Fibroblast of lung (primary cell): ENCODE data around the gene POLR2J3.
"Not testable (repeated sequence)": the region's sequence is repeated elsewhere in the genome, so short reads cannot be mapped to it uniquely, and the experiment has no call there.

Experiments
- EZH2 ChIP-seq: IDR thresholded peaks from 2 replicates; pipeline ENCODE4 v1.5.1; 2012; ENCODE audit warnings: low read length, control low read depth, mild to moderate bottlenecking; ENCODE audit errors: missing control alignments
- TF ChIP-seq, protein P1 (sequence below), 2 donors: IDR thresholded peaks in 1 of 2; conservative IDR thresholded peaks in 1 of 2; 1 replicate in 1 of 2; 2 replicates in 1 of 2; pipeline ENCODE4 v1.5.1; 2011 to 2012; ENCODE audit warnings: low read length in 2 of 2, control low read depth in 1 of 2, inconsistent platforms in 1 of 2, low read depth in 1 of 2, mild to moderate bottlenecking in 1 of 2

- not testable (repeated sequence) for TF ChIP-seq EZH2
- TF ChIP-seq, protein P1, sequence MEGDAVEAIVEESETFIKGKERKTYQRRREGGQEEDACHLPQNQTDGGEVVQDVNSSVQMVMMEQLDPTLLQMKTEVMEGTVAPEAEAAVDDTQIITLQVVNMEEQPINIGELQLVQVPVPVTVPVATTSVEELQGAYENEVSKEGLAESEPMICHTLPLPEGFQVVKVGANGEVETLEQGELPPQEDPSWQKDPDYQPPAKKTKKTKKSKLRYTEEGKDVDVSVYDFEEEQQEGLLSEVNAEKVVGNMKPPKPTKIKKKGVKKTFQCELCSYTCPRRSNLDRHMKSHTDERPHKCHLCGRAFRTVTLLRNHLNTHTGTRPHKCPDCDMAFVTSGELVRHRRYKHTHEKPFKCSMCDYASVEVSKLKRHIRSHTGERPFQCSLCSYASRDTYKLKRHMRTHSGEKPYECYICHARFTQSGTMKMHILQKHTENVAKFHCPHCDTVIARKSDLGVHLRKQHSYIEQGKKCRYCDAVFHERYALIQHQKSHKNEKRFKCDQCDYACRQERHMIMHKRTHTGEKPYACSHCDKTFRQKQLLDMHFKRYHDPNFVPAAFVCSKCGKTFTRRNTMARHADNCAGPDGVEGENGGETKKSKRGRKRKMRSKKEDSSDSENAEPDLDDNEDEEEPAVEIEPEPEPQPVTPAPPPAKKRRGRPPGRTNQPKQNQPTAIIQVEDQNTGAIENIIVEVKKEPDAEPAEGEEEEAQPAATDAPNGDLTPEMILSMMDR (conservative IDR thresholded peaks at IDR 0.05 in 1 of 2, IDR thresholded peaks at IDR 0.05 in 1 of 2; ENCODE audit: low read depth in 1 of 2, low read length in 2 of 2): not testable (repeated sequence)
Observed at GRCh38 chr7:102520797-102521196, 51.6 kb downstream of the POLR2J3 start.
